ENCODE results near the gene ITPKB. TPM values are rescaled to one million over a fixed set of nuclear protein-coding genes. Genes with fewer than 3 reads are reported as not detected.
"Not testable (repeated sequence)": the region's sequence is repeated elsewhere in the genome, so short reads cannot be mapped to it uniquely, and the experiment has no call there.

Gene ITPKB
- total RNA-seq, 1 experiment from 2014 or later: 1.9 TPM

GRCh38 chr1:226754793-226755533 is 15.9 kb upstream of the ITPKB start:
- DNase-seq (ENCODE audit: low spot score): no peak

GRCh38 chr1:226754097-226754496 is 15.0 kb upstream of the ITPKB start:
- no peak for DNase-seq (ENCODE audit: low spot score)

GRCh38 chr1:226751703-226752102 is 12.6 kb upstream of the ITPKB start:
- no peak for DNase-seq (ENCODE audit: low spot score)

- no peak for DNase-seq (ENCODE audit: low spot score)
Measured at GRCh38 chr1:226751214-226751613, 12.1 kb upstream of the ITPKB start.

GRCh38 chr1:226749467-226749866 is 10.4 kb upstream of the ITPKB start:
- DNase-seq (ENCODE audit: low spot score): no peak

- DNase-seq (ENCODE audit: low spot score): no peak
Measured at GRCh38 chr1:226748306-226748705, 9.2 kb upstream of the ITPKB start.

- DNase-seq (ENCODE audit: low spot score): not testable (repeated sequence)
Measured at GRCh38 chr1:226747519-226748263, 8.6 kb upstream of the ITPKB start.

GRCh38 chr1:226743259-226743658 is 4.2 kb upstream of the ITPKB start:
- DNase-seq (ENCODE audit: low spot score): no peak

GRCh38 chr1:226741009-226741408 is 1.9 kb upstream of the ITPKB start:
- DNase-seq (ENCODE audit: low spot score): no peak

GRCh38 chr1:226739696-226740065 is 599 bp upstream of the ITPKB start:
- DNase-seq (ENCODE audit: low spot score): no peak

GRCh38 chr1:226738421-226738994 is 574 bp downstream of the ITPKB start:
- DNase-seq (ENCODE audit: low spot score): no peak

GRCh38 chr1:226737819-226738420 is 1.2 kb downstream of the ITPKB start:
- no peak for DNase-seq (ENCODE audit: low spot score)

GRCh38 chr1:226736908-226737818 is 1.9 kb downstream of the ITPKB start:
- DNase-seq (ENCODE audit: low spot score): no peak

- DNase-seq (ENCODE audit: low spot score): no peak
Measured at GRCh38 chr1:226736001-226736907, 2.8 kb downstream of the ITPKB start.

- no peak for DNase-seq (ENCODE audit: low spot score)
Measured at GRCh38 chr1:226735576-226735975, 3.5 kb downstream of the ITPKB start.

- DNase-seq (ENCODE audit: low spot score): no peak
Measured at GRCh38 chr1:226734611-226735153, 4.4 kb downstream of the ITPKB start.

- DNase-seq (ENCODE audit: low spot score): no peak
Measured at GRCh38 chr1:226733876-226734275, 5.2 kb downstream of the ITPKB start.

GRCh38 chr1:226733304-226733703 is 5.8 kb downstream of the ITPKB start:
- no peak for DNase-seq (ENCODE audit: low spot score)

GRCh38 chr1:226732856-226733291 is 6.2 kb downstream of the ITPKB start:
- no peak for DNase-seq (ENCODE audit: low spot score)

GRCh38 chr1:226731257-226731893 is 7.7 kb downstream of the ITPKB start:
- DNase-seq (ENCODE audit: low spot score): no peak

Measured in A172 (cell line).